ENCODE measurements around the gene RTL9. TPM values are rescaled to one million over a fixed set of nuclear protein-coding genes. Genes with fewer than 3 reads are reported as not detected.

The RTL9 gene
- total RNA-seq, result under 1 TPM in 4 of 6 experiments, not detected in 2; 0.09 to 0.29 (median 0.14) TPM
- long read RNA-seq, result 0 reads

DNA sequence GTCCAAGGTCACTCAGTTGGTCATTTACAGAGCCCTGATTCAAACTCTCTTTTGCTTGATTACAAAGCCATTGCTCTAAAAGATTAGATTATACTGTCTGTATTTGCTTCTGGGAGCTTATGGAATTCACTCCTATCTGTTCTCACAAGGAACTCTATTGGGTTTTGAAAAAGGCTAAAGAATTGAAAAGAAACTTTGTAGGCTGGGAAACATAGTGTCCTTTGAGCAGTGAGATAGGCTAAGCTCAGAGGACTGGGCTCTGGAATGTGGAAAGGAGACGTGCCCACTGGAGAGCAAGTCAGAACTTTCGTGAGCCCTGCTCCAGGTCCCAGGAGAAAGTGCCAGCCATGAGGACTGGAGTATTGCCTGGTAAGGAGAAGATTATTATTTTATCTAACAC lies at the start of gene RTL9:
TSS of gene RTL9 (plus strand) at position 301 of the 400 bp plus-strand sequence. CDS start 91,770 bp downstream, outside the sequence.
- WGBS (ENCODE audit: insufficient coverage, low coverage, low lambda C conversion rate, missing lambda C conversion rate), result 48% methylated on average over 2 of the region's 2 CpGs
- DNase-seq (no peak), ATAC-seq (no peak)
- Histone ChIP-seq H3K27ac (no peak within 1 kb of the TSS), H3K36me3 (no peaks in the 10 kb centered on the region), H3K27me3 (no peaks in the 10 kb centered on the region), H3K9me3 (no peaks in the 10 kb centered on the region), H3K4me1 (no peaks in the 10 kb centered on the region), H3K4me3 (no peak within 1 kb of the TSS)
- TF ChIP-seq POLR2A (IDR thresholded peaks at IDR 0.05), result no peak
- TF ChIP-seq, protein P1, sequence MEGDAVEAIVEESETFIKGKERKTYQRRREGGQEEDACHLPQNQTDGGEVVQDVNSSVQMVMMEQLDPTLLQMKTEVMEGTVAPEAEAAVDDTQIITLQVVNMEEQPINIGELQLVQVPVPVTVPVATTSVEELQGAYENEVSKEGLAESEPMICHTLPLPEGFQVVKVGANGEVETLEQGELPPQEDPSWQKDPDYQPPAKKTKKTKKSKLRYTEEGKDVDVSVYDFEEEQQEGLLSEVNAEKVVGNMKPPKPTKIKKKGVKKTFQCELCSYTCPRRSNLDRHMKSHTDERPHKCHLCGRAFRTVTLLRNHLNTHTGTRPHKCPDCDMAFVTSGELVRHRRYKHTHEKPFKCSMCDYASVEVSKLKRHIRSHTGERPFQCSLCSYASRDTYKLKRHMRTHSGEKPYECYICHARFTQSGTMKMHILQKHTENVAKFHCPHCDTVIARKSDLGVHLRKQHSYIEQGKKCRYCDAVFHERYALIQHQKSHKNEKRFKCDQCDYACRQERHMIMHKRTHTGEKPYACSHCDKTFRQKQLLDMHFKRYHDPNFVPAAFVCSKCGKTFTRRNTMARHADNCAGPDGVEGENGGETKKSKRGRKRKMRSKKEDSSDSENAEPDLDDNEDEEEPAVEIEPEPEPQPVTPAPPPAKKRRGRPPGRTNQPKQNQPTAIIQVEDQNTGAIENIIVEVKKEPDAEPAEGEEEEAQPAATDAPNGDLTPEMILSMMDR (IDR thresholded peaks at IDR 0.05), result no peak
- intact Hi-C loops (cut with DNase I), result no loop called here

DNA sequence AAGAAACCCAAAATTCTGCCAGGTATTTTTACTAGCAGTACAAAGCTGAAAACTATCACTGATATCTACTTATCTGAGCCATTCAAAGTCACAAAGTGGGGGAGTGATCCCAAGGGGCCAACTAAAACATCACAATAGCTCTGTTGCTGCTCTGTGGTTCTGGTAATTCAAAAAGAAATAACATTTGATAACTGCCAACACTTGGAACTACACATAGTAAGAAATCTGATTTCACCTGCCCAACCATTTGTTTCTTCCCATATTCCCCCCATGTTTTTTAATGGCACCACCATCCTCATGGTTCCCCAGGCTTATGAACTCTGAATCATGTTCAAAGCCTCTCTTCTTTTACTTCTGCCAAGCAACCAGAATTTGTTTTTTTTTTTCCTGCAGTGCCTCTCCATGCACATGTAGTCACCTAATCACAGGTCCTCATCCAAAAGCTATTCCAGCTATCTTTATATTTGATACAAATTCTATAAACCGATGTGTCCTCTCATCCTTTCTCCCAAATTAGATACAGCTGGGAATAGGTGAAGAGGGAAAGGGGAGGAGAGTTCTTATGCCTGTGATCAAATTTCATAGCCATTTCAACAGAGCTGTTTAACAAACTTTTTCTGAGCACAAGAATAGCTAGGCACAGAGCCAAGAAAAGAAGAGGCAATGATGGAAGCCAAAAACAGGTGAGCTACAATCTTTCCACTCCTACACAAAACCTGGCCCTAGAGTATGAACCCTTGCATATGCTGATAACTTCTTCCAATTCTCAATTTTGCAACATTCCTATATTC lies 48.5 kb upstream of the RTL9 start:
- Histone ChIP-seq H3K4me3 (no peak overlapping the region), H3K27ac (no peak overlapping the region), H3K36me3 (no peaks in the 10 kb centered on the region), H3K9me3 (no peaks in the 10 kb centered on the region), H3K27me3 (no peaks in the 10 kb centered on the region), H3K4me1 (no peaks in the 10 kb centered on the region)
- intact Hi-C loops (cut with DNase I), result no loop called here
- ATAC-seq (no peak), DNase-seq (no peak)
- WGBS (ENCODE audit: insufficient coverage, low coverage, low lambda C conversion rate, missing lambda C conversion rate), result 83% methylated on average over 1 of the region's 1 CpG
- TF ChIP-seq POLR2A (IDR thresholded peaks at IDR 0.05), result no peak
- TF ChIP-seq, protein P1 (IDR thresholded peaks at IDR 0.05), result no peak

DNA sequence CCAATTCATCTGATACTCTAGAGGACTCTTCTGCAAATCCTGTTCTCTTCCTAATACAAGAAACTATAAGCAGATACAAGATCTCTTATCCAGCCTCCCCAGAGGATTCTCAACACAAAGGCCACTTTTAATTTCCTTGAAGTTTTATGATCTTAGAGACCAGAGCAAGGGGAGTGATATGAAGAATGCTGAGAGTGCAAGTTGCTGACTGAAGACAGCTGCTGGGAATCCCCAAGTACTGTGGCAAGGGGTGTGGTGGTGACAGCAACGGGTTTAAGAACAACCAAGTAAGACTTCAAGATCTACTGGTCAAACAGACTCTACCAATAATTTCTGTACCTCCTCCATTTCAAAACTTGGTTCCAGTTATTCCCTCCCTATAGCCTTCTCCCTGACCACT lies 47.8 kb upstream of the RTL9 start:
- intact Hi-C loops (cut with DNase I), result no loop called here
- ATAC-seq (no peak), DNase-seq (no peak)
- Histone ChIP-seq H3K4me3 (no peak overlapping the region), H3K4me1 (no peaks in the 10 kb centered on the region), H3K9me3 (no peaks in the 10 kb centered on the region), H3K27me3 (no peaks in the 10 kb centered on the region), H3K36me3 (no peaks in the 10 kb centered on the region), H3K27ac (no peak overlapping the region)
- 33% methylated on average over 1 of the region's 1 CpG for WGBS (ENCODE audit: insufficient coverage, low coverage, low lambda C conversion rate, missing lambda C conversion rate)
- TF ChIP-seq, protein P1 (IDR thresholded peaks at IDR 0.05), result no peak
- TF ChIP-seq POLR2A (IDR thresholded peaks at IDR 0.05), result no peak

DNA sequence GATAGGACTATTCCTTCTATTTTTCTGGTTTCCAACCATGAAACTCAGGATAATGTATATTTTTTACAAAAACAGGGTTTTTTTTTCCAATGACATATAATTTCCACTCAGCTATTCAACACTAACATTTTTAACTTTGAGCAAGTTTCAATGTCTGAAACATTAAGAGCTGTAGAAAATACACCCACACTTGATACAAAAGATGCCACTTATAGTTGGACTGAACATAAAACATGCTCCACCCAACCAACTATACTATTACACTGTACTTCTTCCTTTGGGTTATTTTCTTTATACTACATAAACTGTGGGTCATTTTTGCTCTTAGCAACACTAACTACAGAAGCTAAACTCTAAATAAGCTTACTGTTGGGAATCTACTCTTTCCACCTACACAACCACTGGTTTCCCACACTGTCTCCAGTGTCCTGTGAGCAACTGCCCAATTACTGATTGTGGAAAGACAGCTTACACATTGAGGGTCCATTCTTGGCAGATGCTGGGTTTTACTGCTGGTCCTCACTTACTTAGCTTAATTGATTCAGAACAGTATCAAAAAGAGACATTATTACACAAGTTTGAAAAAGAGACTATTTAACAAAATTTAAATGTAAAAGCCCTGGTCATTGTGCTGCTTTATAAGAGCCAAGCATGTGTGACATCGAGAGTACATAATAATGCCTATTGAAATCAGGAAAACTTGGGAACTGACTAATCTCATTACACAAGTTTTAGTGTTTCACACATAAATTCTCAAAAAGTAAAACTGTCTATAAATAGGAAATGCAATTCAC lies 47.0 kb upstream of the RTL9 start:
- no peak overlapping the region for H3K27ac ChIP-seq
- no peaks in the 10 kb centered on the region for H3K36me3 ChIP-seq
- intact Hi-C loops (cut with DNase I), result no loop called here
- no peak overlapping the region for H3K4me3 ChIP-seq
- no peak for DNase-seq
- H3K27me3 ChIP-seq, result no peaks in the 10 kb centered on the region
- WGBS (ENCODE audit: insufficient coverage, low coverage, low lambda C conversion rate, missing lambda C conversion rate), result 67% methylated on average over 1 of the region's 1 CpG
- TF ChIP-seq POLR2A (IDR thresholded peaks at IDR 0.05), result no peak
- TF ChIP-seq, protein P1 (IDR thresholded peaks at IDR 0.05), result no peak
- ATAC-seq, result no peak
- H3K9me3 ChIP-seq, result no peaks in the 10 kb centered on the region
- no peaks in the 10 kb centered on the region for H3K4me1 ChIP-seq
